Stimulated activated CD8-positive, alpha-beta memory T cell treated with anti-CD3 and anti-CD28 coated beads, Interleukin-12 subunit alpha, Interleukin-12 subunit beta, amount 100 ng/mL, for 1 hour (primary cell): ENCODE data around the gene PGBD2.
"Not testable (repeated sequence)": the region's sequence is repeated elsewhere in the genome, so short reads cannot be mapped to it uniquely, and the experiment has no call there.

Source experiments
- DNase-seq: peaks from one replicate; pipeline ENCODE4 v3.0.0-alpha.2; 2020; ENCODE audit warnings: low read depth

The PGBD2 gene

GRCh38 chr1:248886237-248886895 lies 19.7 kb upstream of the PGBD2 start:
- no peak for DNase-seq

- DNase-seq = not testable (repeated sequence)
Measured at GRCh38 chr1:248889914-248890243, 16.2 kb upstream of the PGBD2 start.

- no peak for DNase-seq
Measured at GRCh38 chr1:248890549-248891498, 15.2 kb upstream of the PGBD2 start.

GRCh38 chr1:248891758-248892157 lies 14.3 kb upstream of the PGBD2 start:
- no peak for DNase-seq

- no peak for DNase-seq
Measured at GRCh38 chr1:248892590-248892989, 13.4 kb upstream of the PGBD2 start.

GRCh38 chr1:248894837-248895236 lies 11.2 kb upstream of the PGBD2 start:
- no peak for DNase-seq

GRCh38 chr1:248897412-248898337 lies 8.4 kb upstream of the PGBD2 start:
- DNase-seq = no peak

GRCh38 chr1:248900637-248901036 lies 5.4 kb upstream of the PGBD2 start:
- DNase-seq = no peak

GRCh38 chr1:248901578-248901977 lies 4.5 kb upstream of the PGBD2 start:
- DNase-seq = no peak

GRCh38 chr1:248904437-248905216 lies 1.4 kb upstream of the PGBD2 start:
- no peak for DNase-seq

GRCh38 chr1:248905662-248906008 lies 400 bp upstream of the PGBD2 start:
- no peak for DNase-seq

- no peak for DNase-seq
Measured at GRCh38 chr1:248906753-248907661, 972 bp downstream of the PGBD2 start.

- DNase-seq = no peak
Measured at GRCh38 chr1:248910761-248911160, 4.7 kb downstream of the PGBD2 start.

GRCh38 chr1:248913933-248914332 lies 7.9 kb downstream of the PGBD2 start:
- DNase-seq = no peak

GRCh38 chr1:248914796-248915381 lies 8.9 kb downstream of the PGBD2 start:
- no peak for DNase-seq

- no peak for DNase-seq
Measured at GRCh38 chr1:248918131-248918530, 12.1 kb downstream of the PGBD2 start.

- DNase-seq = no peak
Measured at GRCh38 chr1:248923352-248924338, 17.6 kb downstream of the PGBD2 start.

GRCh38 chr1:248924696-248925532 lies 18.9 kb downstream of the PGBD2 start:
- peak; percentile 19 for DNase-seq
